GM18507 (cell line): ENCODE data around the gene AHI1.

Source experiments
- DNase-seq: peaks from one replicate; pipeline ENCODE4 v3.0.0; 2011; ENCODE audit warnings: low read depth; ENCODE audit not compliant: insufficient read length; ENCODE audit errors: extremely low spot score
- FAIRE-seq: peaks from 2 replicates; lab custom pipeline; 2011; peaks lifted over from hg19 to GRCh38; lab: Jason Lieb, UNC

The AHI1 gene

DNA sequence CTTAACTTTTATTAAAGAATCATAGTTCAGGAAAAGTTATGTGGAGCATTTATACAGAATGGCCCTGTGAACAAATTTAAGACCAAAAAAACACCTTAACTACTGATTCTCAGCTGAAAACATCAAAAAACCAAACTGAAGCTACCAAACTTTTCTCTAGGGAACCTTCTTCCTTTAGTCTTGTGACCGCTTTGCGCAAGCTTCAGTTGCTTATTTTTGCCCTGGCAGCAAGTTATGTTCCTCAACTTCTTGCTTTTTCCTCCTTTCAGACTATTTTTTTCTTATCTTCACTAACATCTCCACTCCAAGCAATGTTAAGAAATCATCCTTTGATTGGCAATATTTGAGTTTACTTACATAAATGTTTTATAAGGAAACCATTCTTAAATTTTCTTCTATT is 216.3 kb downstream of the AHI1 start:
- no peak for FAIRE-seq

DNA sequence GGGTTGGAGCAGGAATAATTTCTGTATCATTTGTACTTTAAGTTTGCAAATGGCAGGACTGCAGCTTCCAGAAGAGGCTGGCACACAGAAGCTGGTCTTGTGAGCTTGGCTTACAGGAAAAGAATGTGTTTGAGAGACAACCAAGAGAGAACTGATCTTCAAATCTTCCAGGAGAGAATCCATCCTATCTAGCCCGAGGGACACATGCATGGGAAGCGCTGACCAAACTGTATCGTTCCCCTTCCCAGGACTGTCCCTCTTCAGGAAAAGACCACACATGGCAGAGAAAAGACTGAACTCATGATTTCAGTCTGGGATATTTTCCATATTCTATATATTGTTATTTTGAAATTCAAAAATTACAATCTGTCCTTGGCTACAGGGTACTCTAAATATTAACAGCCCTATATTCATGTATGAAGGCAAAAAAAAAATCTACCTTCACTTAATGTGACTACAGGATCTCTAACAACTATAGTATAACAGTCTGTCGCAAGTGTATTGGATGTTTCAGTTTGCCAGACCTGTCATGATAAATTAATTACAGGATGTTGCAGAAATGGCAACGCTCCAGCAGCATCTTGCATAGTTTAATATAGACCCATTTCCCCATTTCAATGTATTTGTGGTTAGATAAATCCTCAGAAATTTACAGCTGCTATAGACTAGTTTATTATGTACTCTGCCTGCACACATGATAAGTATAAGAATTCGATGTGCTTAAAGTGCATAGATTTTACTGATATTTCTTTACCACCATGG is 217.0 kb downstream of the AHI1 start:
- no peak for DNase-seq
- FAIRE-seq = no peak

More for the DNA sequence above, 216.3 kb downstream of the AHI1 start:
- DNase-seq = no peak

DNA sequence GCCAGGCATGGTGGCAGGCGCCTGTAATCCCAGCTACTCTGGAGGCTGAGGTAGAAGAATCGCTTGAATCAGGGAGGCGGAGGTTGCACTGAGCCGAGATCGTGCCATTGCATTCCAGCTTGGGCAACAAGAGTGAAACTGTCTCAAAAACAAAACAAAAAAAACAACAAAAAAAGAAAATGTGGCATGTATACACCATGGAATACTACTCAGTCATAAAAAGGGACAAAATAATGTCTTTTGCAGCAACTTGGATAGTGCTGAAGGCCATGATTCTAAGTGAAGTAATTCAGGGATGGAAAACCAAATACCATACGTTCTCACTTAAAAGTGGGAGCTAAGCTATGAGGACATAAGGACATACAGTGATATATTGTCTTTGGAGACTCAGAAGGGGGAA is 220.1 kb downstream of the AHI1 start:
- FAIRE-seq = no peak
- DNase-seq = no peak

GRCh38 chr6:135274561-135275293 is 222.8 kb downstream of the AHI1 start:
- peak; percentile 67 for FAIRE-seq
- no peak for DNase-seq

DNA sequence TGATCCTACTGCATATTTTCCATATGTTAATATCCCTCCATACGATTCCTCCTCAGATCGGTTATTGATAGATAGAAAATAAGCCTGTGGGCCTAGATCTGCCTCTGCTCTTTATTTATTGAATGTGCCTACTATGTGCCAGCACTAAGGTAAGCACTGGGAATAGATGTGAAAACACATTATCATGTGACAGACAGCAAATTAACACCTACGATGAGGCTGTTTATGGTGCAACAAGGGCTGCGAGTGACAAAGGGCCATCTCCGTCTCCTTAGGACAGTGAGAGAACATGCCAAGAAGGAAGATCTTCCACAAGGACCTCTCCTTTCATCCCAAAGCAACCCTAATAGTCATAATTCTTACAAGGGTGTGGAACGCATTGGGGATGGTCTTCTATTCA is 225.9 kb downstream of the AHI1 start:
- DNase-seq (no peak), FAIRE-seq (no peak)

DNA sequence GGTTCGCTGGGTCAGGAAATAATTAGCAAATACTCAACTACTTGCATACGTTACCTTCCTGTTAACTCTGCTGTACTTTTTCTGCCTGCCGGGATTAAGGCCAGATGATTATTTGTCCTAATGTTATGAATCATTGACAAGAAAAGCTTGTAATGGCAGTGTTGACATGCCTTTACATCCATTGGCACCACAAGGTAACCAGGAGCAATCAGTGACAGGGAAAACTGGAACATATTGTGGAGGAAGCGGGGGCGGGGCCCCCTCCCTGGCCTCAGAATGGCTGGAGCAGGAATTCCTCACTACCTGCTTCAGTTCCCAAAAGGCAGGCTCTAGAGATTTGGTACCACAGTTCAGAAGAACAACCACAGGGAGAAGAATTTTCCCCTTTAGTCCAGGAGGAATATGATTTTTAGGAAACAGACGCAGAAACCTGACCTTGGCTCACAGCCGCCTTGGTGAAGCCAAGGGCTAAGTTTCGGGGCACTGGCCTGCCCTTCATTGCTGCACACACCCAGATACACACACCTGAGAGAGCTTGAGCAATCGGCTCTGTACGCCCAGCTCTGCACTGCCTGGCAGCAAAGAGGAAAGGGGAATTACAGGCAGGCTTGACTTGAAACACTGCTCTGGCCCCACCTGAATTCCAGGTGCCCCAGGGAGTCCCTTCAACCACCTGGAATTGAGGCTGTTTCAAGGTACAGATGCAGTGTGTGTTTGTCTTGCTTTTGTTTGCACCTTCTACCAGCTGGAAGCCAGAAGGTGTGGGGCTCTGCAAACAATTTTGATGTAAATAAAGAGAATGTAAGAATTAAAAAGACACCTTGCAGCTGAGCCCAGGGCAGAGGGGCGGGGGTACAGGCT is 226.6 kb downstream of the AHI1 start:
- FAIRE-seq (no peak), DNase-seq (no peak)

- DNase-seq = no peak
These were observed 228.1 kb downstream of the AHI1 start for GRCh38 chr6:135269481-135269891.

GRCh38 chr6:135268740-135269139 is 228.8 kb downstream of the AHI1 start:
- DNase-seq = no peak
- FAIRE-seq = no peak

More at GRCh38 chr6:135269481-135269891, 228.1 kb downstream of the AHI1 start:
- no peak for FAIRE-seq

DNA sequence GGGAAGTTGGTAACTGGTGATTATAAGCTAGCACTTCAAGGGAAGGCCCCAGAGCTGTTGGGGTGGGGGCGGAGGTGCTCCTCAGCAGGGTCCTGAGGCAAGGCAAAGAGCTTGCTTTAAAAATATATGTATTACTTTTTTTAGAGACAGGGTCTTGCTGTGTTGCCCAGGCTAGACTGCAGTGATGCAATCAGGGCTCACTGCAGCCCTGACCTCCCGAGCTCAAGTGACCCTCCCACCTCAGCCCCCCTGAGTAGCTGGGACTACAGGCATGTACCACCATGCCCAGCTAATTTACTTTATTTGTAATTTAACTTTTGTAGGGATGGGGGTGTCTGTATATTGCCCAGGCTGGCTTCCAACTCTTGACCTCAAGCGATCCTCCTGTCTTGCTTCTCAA is 229.3 kb downstream of the AHI1 start:
- DNase-seq (no peak), FAIRE-seq (no peak)

DNA sequence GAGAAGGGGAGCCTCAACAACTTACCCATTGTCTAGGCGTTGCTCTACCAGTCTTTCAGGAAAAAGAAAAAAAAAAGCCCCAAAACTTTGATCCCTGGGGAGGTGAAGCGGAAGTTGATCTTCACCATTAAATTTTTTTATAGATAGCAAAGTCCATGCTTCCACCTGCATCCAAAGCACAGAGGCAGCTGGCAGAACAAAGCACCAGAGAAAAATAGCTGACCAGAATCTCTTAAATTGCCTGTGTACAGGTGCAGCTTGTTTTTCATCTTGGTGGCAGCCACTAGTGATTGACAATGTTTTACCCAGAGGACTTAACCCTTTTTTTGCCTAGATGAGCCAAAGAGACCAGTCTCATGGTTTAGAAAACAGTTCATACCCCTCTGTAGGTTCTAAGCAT is 230.5 kb downstream of the AHI1 start:
- DNase-seq (no peak), FAIRE-seq (no peak)

GRCh38 chr6:135266675-135267074 is 230.9 kb downstream of the AHI1 start:
- DNase-seq = no peak
- FAIRE-seq = no peak

DNA sequence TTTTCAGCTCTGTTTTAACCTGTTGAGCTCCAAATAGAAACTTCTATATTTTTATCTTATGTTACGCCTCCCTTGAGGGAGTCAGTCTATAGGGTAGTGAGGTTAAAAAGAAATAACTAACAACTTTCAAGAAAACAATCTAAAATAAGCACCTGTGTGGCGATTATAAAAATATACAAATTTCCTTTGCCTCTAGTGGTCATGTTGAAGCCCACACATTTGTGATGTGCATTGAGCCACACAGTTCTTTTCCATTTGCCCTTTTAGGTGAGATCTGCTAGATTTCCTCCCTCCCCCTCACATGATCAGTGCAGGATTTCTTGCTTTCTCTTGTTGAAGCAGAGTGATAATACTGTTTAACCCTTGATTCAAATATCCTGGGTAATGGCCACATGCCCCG is 232.3 kb downstream of the AHI1 start:
- DNase-seq (no peak), FAIRE-seq (no peak)

DNA sequence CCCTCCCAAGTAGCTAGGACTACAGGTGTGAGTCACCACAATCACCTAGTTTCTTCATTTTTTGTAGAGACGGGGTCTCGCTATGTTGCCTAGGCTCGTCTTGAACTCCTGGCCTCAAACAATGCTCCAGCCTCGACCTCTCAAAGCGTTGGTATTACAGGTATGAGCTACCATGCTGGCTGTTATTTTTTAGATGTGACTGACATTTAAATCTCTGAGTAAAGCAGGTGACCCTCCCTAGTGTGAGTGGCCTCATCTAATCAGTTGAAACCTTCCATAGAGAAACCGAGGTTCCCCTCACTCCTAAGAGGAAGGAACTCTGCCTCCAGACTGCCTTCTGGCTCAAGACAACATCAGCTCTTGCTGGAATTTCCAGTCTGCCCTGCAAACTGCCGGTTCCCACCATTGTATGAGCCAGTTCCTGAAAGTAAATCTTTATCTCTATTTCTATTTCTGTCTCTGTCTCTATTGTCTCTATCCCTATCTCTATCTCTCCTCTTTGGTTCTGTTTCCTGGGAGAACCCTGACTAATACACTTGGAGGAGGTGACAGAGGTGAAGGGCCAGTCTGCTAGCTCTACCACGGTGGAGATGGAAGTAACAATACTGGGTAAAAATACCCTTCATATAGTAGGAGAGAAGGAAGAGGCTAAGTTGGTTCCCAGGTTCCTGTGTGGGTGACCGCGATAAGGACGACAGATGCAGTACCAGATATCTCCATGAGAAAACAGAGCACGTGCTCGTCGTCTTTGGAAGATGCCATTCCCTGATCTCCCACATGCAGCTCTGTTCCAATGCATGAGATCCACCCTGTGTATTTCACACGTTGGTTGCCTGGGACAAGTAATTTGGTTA is 235.4 kb downstream of the AHI1 start:
- DNase-seq (no peak), FAIRE-seq (no peak)

DNA sequence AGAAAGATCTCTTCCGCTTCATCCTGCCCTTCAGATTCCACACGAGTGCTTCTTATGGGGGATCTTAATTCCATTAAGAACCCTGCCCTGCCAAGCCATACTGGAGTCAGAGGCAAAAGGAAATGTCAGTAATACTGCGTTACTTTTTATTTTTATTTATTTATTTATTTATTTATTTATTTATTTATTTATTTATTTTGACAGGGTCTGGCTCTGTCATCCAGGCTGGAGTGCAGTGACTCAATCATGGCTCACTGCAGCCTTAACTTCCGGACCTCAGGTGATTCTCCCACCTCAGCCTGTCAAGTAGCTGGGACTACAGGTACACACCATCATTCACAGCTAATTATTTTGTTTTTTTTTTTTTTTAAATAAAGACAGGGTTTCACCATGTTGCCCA is 236.9 kb downstream of the AHI1 start:
- FAIRE-seq (no peak), DNase-seq (no peak)

GRCh38 chr6:135258970-135259369 is 238.6 kb downstream of the AHI1 start:
- FAIRE-seq (no peak), DNase-seq (no peak)

GRCh38 chr6:135257631-135258405 is 239.7 kb downstream of the AHI1 start:
- DNase-seq = no peak
- FAIRE-seq = peak; percentile 15

DNA sequence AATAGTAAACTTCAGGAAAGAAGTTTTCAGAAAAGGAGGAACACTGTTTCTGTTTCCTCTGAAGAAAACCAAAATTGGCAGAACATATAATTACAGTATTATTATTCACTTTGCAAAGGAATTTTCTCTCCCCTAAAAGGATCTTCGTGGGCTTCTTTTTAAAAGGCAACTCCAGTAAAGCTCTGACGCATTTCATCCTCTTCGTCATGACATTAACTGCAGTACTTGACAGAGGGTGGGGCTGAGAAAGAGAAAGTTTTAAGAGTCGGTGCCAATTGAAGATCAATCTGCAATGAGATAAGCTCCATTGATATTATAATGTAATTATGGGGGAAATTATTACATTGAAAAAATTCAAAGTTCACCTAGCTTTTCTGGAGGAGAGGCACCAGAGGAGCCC is 240.7 kb downstream of the AHI1 start:
- FAIRE-seq (no peak), DNase-seq (no peak)

DNA sequence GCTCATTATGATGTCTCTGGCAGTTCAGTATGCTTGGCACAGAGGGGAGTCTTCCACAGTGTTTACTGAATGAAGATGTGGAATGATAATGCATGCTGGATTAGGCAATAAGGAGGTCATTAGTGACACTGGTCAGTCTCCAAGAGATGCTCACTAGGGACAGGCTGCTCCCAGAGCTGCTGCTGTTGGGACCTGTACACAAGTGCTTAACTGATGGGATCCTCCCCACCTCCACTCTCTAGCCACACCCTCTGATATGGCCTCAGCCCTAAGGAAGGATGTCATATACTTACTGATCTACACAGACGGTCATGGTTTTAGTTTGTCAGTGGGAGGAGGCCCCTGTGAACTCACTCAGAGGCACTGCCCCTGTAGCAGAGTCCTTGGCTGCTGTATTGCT is 243.1 kb downstream of the AHI1 start:
- FAIRE-seq (no peak), DNase-seq (no peak)
